HCT116 (cell line): ENCODE data around the gene TNRC6C.

ENCODE experiments used
- EZH2 ChIP-seq: fragments of 200-600 bp; sonication (generic); IDR thresholded peaks from 2 replicates; pipeline ENCODE4 v1.6.1; 2017; ENCODE audit warnings: antibody characterized with exemption, mixed run types
- EZH2phosphoT487 ChIP-seq: fragments of 200-600 bp; IDR thresholded peaks from 2 replicates; pipeline ENCODE4 v1.6.1; 2018; ENCODE audit warnings: antibody characterized with exemption, borderline replicate concordance
- POLR2A ChIP-seq: IDR thresholded peaks from 2 replicates; pipeline ENCODE4 v1.7.0; 2011; ENCODE audit warnings: borderline replicate concordance; ENCODE audit not compliant: insufficient read depth, insufficient read length; ENCODE audit errors: extremely low read depth
- POLR2AphosphoS5 ChIP-seq: IDR thresholded peaks from 2 replicates; pipeline ENCODE4 v1.6.1; 2011; ENCODE audit warnings: mild to moderate bottlenecking, low read depth, low read length, moderate library complexity
- ZNF274 ChIP-seq: fragments of 200-500 bp; sonication (Bioruptor generic); IDR thresholded peaks from 2 replicates; pipeline ENCODE4 v1.6.1; 2014; ENCODE audit warnings: mild to moderate bottlenecking, low read depth, low read length, inconsistent platforms
- TF ChIP-seq, protein P1 (sequence below), 3 experiments: fragments of 200-600 bp in 1 of 3; sonication (generic) in 1 of 3; IDR thresholded peaks in 2 of 3; conservative IDR thresholded peaks in 1 of 3; 2 replicates each; pipeline ENCODE4 v1.5.1; 2012 to 2017; ENCODE audit warnings: low read depth in 2 of 3, low read length in 2 of 3, antibody characterized with exemption in 1 of 3, borderline replicate concordance in 1 of 3, control low read depth in 1 of 3, mild to moderate bottlenecking in 1 of 3, mixed read lengths in 1 of 3, mixed run types in 1 of 3, moderate library complexity in 1 of 3; ENCODE audit not compliant: insufficient read depth in 1 of 3

DNA sequence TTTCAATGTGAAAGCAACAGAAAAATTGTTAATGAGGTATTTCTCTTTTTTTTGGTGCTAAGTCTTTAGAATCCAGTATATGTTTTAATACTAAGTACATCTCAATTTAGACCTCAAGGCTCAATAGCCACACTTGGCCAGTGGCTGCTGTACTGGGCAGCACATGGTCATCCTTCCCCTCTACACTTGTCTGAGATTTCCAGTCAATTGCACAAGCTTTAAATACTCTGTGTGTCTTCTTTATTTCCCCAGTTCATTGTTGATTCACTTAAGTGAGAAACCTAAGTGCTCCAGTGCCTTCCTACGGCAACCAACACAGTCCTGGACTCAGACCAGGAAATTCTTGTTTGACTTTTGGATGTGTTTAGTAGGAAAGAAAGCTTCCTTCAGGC lies 62.2 kb downstream of the TNRC6C start:
- TF ChIP-seq EZH2, result no peak
- TF ChIP-seq ZNF274, result no peak
- TF ChIP-seq POLR2A, result no peak
- TF ChIP-seq, protein P1, sequence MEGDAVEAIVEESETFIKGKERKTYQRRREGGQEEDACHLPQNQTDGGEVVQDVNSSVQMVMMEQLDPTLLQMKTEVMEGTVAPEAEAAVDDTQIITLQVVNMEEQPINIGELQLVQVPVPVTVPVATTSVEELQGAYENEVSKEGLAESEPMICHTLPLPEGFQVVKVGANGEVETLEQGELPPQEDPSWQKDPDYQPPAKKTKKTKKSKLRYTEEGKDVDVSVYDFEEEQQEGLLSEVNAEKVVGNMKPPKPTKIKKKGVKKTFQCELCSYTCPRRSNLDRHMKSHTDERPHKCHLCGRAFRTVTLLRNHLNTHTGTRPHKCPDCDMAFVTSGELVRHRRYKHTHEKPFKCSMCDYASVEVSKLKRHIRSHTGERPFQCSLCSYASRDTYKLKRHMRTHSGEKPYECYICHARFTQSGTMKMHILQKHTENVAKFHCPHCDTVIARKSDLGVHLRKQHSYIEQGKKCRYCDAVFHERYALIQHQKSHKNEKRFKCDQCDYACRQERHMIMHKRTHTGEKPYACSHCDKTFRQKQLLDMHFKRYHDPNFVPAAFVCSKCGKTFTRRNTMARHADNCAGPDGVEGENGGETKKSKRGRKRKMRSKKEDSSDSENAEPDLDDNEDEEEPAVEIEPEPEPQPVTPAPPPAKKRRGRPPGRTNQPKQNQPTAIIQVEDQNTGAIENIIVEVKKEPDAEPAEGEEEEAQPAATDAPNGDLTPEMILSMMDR (IDR thresholded peaks at IDR 0.05 in 2 of 3, conservative IDR thresholded peaks at IDR 0.05 in 1 of 3; ENCODE audit: borderline replicate concordance in 1 of 3, insufficient read depth in 1 of 3, low read depth in 2 of 3, low read length in 2 of 3), result no peak
- TF ChIP-seq EZH2phosphoT487, result no peak
- TF ChIP-seq POLR2AphosphoS5, result no peak
